Activated gamma-delta T cell treated with Interleukin-2 at 50 U/mL for 16 hours (primary cell): ENCODE measurements around the gene HHAT.
A peak's percentile ranks its signal among the peaks of the same experiment; 100 is the strongest.
"Not testable (repeated sequence)": the region's sequence is repeated elsewhere in the genome, so short reads cannot be mapped to it uniquely, and the experiment has no call there.

Source experiments
- DNase-seq: peaks from one replicate; pipeline ENCODE4 v3.0.0-alpha.2; 2020

HHAT gene

GRCh38 chr1:210400043-210400840 lies 71.5 kb downstream of the HHAT start:
- DNase-seq, result peak; percentile 37

- no peak for DNase-seq
Observed at GRCh38 chr1:210402560-210402959, 73.9 kb downstream of the HHAT start.

- no peak for DNase-seq
Observed at GRCh38 chr1:210405316-210405715, 76.6 kb downstream of the HHAT start.

- not testable (repeated sequence) for DNase-seq
Observed at GRCh38 chr1:210406341-210406740, 77.6 kb downstream of the HHAT start.

- DNase-seq, result peak; percentile 77
Observed at GRCh38 chr1:210407207-210407886, 78.6 kb downstream of the HHAT start.

- DNase-seq, result no peak
Observed at GRCh38 chr1:210407887-210408252, 79.2 kb downstream of the HHAT start.

- no peak for DNase-seq
Observed at GRCh38 chr1:210412240-210412639, 83.5 kb downstream of the HHAT start.

GRCh38 chr1:210413951-210414350 lies 85.2 kb downstream of the HHAT start:
- no peak for DNase-seq

GRCh38 chr1:210415846-210416448 lies 87.2 kb downstream of the HHAT start:
- no peak for DNase-seq

- no peak for DNase-seq
Observed at GRCh38 chr1:210416681-210417080, 88.0 kb downstream of the HHAT start.

- no peak for DNase-seq
Observed at GRCh38 chr1:210417881-210418280, 89.2 kb downstream of the HHAT start.

GRCh38 chr1:210418863-210419650 lies 90.4 kb downstream of the HHAT start:
- no peak for DNase-seq

- not testable (repeated sequence) for DNase-seq
Observed at GRCh38 chr1:210426696-210427095, 98.0 kb downstream of the HHAT start.

- no peak for DNase-seq
Observed at GRCh38 chr1:210428696-210429095, 100.0 kb downstream of the HHAT start.

GRCh38 chr1:210434223-210434622 lies 105.5 kb downstream of the HHAT start:
- DNase-seq, result no peak

GRCh38 chr1:210437111-210437510 lies 108.4 kb downstream of the HHAT start:
- no peak for DNase-seq

- DNase-seq, result no peak
Observed at GRCh38 chr1:210437781-210438180, 109.1 kb downstream of the HHAT start.

GRCh38 chr1:210438928-210439841 lies 110.5 kb downstream of the HHAT start:
- no peak for DNase-seq

GRCh38 chr1:210440081-210440480 lies 111.4 kb downstream of the HHAT start:
- no peak for DNase-seq

GRCh38 chr1:210441028-210441427 lies 112.3 kb downstream of the HHAT start:
- no peak for DNase-seq

GRCh38 chr1:210445485-210445884 lies 116.8 kb downstream of the HHAT start:
- no peak for DNase-seq

GRCh38 chr1:210445931-210446330 lies 117.2 kb downstream of the HHAT start:
- DNase-seq, result no peak
